ENCODE results near the gene GFM2. TPM values are rescaled to one million over a fixed set of nuclear protein-coding genes. Genes with fewer than 3 reads are reported as not detected.

GFM2 gene, protein sequence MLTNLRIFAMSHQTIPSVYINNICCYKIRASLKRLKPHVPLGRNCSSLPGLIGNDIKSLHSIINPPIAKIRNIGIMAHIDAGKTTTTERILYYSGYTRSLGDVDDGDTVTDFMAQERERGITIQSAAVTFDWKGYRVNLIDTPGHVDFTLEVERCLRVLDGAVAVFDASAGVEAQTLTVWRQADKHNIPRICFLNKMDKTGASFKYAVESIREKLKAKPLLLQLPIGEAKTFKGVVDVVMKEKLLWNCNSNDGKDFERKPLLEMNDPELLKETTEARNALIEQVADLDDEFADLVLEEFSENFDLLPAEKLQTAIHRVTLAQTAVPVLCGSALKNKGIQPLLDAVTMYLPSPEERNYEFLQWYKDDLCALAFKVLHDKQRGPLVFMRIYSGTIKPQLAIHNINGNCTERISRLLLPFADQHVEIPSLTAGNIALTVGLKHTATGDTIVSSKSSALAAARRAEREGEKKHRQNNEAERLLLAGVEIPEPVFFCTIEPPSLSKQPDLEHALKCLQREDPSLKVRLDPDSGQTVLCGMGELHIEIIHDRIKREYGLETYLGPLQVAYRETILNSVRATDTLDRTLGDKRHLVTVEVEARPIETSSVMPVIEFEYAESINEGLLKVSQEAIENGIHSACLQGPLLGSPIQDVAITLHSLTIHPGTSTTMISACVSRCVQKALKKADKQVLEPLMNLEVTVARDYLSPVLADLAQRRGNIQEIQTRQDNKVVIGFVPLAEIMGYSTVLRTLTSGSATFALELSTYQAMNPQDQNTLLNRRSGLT
- total RNA-seq (2021; ENCODE audit: unreplicated experiment) = 22.5 TPM
- polyA plus RNA-seq (2012; ENCODE audit: insufficient read length) = 13.1 TPM
- percentile 79 among the genes with signal in this experiment for Bru-seq, nascent RNA
- percentile 72 among the genes with signal in this experiment for BruChase-seq, experiment 1, labeled RNA remaining after a 2-hour chase
- percentile 71 among the genes with signal in this experiment for BruChase-seq, experiment 2, labeled RNA remaining after a 6-hour chase
- long read RNA-seq, transcript GFM2-201 (21 exons, 3,249 nt) = major isoform, 43 of 75 reads
- long read RNA-seq, transcript GFM2-202 (20 exons, 2,856 nt) = minor isoform, 5 of 75 reads
- long read RNA-seq, partial matches to known transcripts = 12 of 75 reads
- long read RNA-seq, other reads (novel, unspliced or antisense) = 12 of 75 reads

DNA sequence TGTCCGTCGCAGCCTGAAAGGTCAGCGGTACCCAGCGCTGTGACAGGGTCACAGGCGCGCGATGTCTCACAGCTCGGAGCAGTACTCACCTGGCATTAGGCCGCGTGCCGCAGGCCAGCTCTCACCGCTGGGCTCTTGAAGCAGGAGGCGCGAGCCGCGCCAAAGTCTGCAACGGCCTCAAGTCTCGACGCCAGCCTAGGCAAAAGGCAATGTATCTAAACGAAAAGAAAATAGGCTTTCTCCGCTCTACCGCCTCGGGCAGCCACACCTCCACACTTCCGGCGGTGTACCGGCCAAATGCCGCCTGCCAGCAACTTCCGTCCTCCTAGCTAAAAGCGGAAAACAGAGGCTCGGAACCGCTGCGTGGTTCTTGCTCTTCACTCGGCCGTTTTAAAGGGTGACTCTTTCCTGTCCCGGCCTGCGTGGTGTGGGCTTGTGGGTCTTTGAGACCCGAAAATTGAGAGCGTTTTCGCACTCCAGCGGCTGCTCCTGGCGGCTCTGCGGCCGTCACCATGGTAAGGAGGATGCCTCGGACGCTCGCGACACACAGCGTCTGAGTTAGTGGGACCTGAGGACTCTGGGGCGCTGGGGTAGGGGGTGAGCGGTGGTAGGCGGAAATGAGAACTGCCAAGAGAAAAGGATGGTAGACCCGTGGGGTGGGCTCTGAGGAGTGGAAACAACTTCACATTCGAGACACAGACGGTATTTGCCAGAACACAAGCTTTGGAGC lies at the start of gene GFM2, which contains the start of gene NSA2:
Gene GFM2 (minus strand): TSS at position 269 of the 730 bp plus-strand sequence. CDS start 3,375 bp downstream, outside the sequence.
Gene NSA2 (plus strand): TSS at position 401 of the 730 bp plus-strand sequence. CDS start 112 bp downstream, at position 513.
- CTCF ChIA-PET = no interaction called here
- POLR2A ChIA-PET = interaction anchor here (0.5 kb wide), 1 partner anchor 89 kb away, joined by 8 read pairs; no protein-coding TSS in a partner anchor
- in situ Hi-C loops (cut with HindIII; ENCODE audit: low pct_unique_long_range_greater_than_20kb, low sequenced_read_pairs) (no loop called here), intact Hi-C loops (cut with micrococcal nuclease; ENCODE audit: unreplicated experiment) (loop anchor here (10.0 kb wide), 1 partner anchor 148 kb away; no protein-coding TSS in a partner anchor)
- Histone ChIP-seq H3K4me1 (ENCODE audit: control insufficient read depth, insufficient read depth, low read length) (peaks cover 25% of the 10 kb centered on the region), H3K27me3 (ENCODE audit: control insufficient read depth, insufficient read depth, low read length) (no peaks in the 10 kb centered on the region), H3K27ac (ENCODE audit: low read length) (peak within 1 kb of the TSS; percentile 98), H3K36me3 (ENCODE audit: control insufficient read depth, insufficient read depth, low read length) (peaks cover 32% of the 10 kb centered on the region), H3K4me3 (ENCODE audit: low read depth in 2 of 2, low read length in 2 of 2) (peak within 1 kb of the TSS; percentile 99 to 100), H3K9me3 (ENCODE audit: control insufficient read depth, insufficient read depth, low read depth, low read length) (no peaks in the 10 kb centered on the region)
- DNase-seq (ENCODE audit: low read depth, low spot score) = peak; percentile 88
- TF ChIP-seq TCF7L2 (IDR thresholded peaks at IDR 0.05; ENCODE audit: low read depth, low read length) (peak; percentile 87), POLR2AphosphoS5 (IDR thresholded peaks at IDR 0.05; ENCODE audit: low read depth, low read length) (peak; percentile 92), SIN3A (IDR thresholded peaks at IDR 0.05; ENCODE audit: borderline replicate concordance, insufficient read depth, low read depth, low read length) (peak; percentile 95; the same call in 1 of the 2 replicates)
- TF ChIP-seq, protein P1, sequence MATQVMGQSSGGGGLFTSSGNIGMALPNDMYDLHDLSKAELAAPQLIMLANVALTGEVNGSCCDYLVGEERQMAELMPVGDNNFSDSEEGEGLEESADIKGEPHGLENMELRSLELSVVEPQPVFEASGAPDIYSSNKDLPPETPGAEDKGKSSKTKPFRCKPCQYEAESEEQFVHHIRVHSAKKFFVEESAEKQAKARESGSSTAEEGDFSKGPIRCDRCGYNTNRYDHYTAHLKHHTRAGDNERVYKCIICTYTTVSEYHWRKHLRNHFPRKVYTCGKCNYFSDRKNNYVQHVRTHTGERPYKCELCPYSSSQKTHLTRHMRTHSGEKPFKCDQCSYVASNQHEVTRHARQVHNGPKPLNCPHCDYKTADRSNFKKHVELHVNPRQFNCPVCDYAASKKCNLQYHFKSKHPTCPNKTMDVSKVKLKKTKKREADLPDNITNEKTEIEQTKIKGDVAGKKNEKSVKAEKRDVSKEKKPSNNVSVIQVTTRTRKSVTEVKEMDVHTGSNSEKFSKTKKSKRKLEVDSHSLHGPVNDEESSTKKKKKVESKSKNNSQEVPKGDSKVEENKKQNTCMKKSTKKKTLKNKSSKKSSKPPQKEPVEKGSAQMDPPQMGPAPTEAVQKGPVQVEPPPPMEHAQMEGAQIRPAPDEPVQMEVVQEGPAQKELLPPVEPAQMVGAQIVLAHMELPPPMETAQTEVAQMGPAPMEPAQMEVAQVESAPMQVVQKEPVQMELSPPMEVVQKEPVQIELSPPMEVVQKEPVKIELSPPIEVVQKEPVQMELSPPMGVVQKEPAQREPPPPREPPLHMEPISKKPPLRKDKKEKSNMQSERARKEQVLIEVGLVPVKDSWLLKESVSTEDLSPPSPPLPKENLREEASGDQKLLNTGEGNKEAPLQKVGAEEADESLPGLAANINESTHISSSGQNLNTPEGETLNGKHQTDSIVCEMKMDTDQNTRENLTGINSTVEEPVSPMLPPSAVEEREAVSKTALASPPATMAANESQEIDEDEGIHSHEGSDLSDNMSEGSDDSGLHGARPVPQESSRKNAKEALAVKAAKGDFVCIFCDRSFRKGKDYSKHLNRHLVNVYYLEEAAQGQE (IDR thresholded peaks at IDR 0.05; ENCODE audit: insufficient read depth in 1 of 2, low read depth in 2 of 2, low read length in 1 of 2) = peak in 1 of 2 experiments; percentile 33; a peak in 1 of 4 replicates
- TF ChIP-seq, protein P2, sequence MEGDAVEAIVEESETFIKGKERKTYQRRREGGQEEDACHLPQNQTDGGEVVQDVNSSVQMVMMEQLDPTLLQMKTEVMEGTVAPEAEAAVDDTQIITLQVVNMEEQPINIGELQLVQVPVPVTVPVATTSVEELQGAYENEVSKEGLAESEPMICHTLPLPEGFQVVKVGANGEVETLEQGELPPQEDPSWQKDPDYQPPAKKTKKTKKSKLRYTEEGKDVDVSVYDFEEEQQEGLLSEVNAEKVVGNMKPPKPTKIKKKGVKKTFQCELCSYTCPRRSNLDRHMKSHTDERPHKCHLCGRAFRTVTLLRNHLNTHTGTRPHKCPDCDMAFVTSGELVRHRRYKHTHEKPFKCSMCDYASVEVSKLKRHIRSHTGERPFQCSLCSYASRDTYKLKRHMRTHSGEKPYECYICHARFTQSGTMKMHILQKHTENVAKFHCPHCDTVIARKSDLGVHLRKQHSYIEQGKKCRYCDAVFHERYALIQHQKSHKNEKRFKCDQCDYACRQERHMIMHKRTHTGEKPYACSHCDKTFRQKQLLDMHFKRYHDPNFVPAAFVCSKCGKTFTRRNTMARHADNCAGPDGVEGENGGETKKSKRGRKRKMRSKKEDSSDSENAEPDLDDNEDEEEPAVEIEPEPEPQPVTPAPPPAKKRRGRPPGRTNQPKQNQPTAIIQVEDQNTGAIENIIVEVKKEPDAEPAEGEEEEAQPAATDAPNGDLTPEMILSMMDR (IDR thresholded peaks at IDR 0.05) = no peak
- ATAC-seq = peak; percentile 93
- BruUV-seq (replicated peaks) = no TSS peak

DNA sequence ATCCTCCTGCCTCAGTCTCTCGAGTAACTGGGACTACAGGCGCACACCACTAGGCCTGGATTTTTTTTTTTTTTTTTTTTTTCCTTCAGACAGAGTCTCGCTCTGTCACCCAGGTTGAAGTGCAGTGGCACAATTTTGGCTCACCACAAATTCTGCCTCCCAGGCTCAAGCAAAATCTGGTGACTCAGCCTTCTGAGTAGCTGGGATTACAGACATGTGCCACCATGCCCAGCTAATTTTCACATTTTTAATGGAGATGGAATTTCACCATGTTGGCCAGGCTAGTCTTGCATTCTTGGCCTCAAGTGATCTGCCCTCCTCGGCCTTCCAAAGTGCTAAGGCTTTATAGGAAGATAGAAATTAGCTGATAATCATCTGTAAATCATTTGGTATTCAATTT lies 44.0 kb upstream of the GFM2 start:
- no peak for TF ChIP-seq POLR2AphosphoS5 (IDR thresholded peaks at IDR 0.05; ENCODE audit: low read depth, low read length)
- intact Hi-C loops (cut with micrococcal nuclease; ENCODE audit: unreplicated experiment) = no loop called here
- POLR2A ChIA-PET = interaction anchor here (0.7 kb wide), 1 partner anchor 110 kb away, joined by 14 read pairs; no protein-coding TSS in a partner anchor
- H3K4me1 ChIP-seq (ENCODE audit: control insufficient read depth, insufficient read depth, low read length) = no peaks in the 10 kb centered on the region
- CTCF ChIA-PET = no interaction called here
- ATAC-seq (no peak), DNase-seq (ENCODE audit: low read depth, low spot score) (no peak)
- H3K9me3 ChIP-seq (ENCODE audit: control insufficient read depth, insufficient read depth, low read depth, low read length) = no peaks in the 10 kb centered on the region
- H3K27me3 ChIP-seq (ENCODE audit: control insufficient read depth, insufficient read depth, low read length) = no peaks in the 10 kb centered on the region
- no peak overlapping the region for H3K4me3 ChIP-seq (ENCODE audit: low read depth in 2 of 2, low read length in 2 of 2)
- no peaks in the 10 kb centered on the region for H3K36me3 ChIP-seq (ENCODE audit: control insufficient read depth, insufficient read depth, low read length)
- no TSS peak for BruUV-seq (replicated peaks)
- H3K27ac ChIP-seq (ENCODE audit: low read length) = no peak overlapping the region
- in situ Hi-C loops (cut with HindIII; ENCODE audit: low pct_unique_long_range_greater_than_20kb, low sequenced_read_pairs) = no loop called here

All from Panc1 (cell line).